Activated naive CD8-positive, alpha-beta T cell treated with anti-CD3 and anti-CD28 coated beads, Interleukin-2, amount 50 U/mL, for 24 hours (primary cell): ENCODE measurements around the gene EML6.
"Not testable (repeated sequence)": the region's sequence is repeated elsewhere in the genome, so short reads cannot be mapped to it uniquely, and the experiment has no call there.

Experiments
- ATAC-seq: fragments of 150-1000 bp; cut with Tn5 transposase; one replicate; pipeline ENCODE4 v1.10.0; 2021
- DNase-seq: peaks from one replicate; pipeline ENCODE4 v3.0.0; 2021
- H3K27ac Mint-ChIP-seq: one replicate; pipeline ENCODE4 v1.8.0; 2021; ENCODE audit warnings: mild to moderate bottlenecking, mixed read lengths
- H3K27me3 Mint-ChIP-seq: one replicate; pipeline ENCODE4 v1.8.0; 2021; ENCODE audit warnings: mixed read lengths
- H3K36me3 Mint-ChIP-seq: one replicate; pipeline ENCODE4 v1.8.0; 2021; ENCODE audit warnings: low read depth, mixed read lengths
- H3K4me1 Mint-ChIP-seq: one replicate; pipeline ENCODE4 v1.8.0; 2021; ENCODE audit warnings: mixed read lengths
- H3K4me3 Mint-ChIP-seq: one replicate; pipeline ENCODE4 v1.8.0; 2021; ENCODE audit warnings: mild to moderate bottlenecking, moderate library complexity, mixed read lengths
- H3K9me3 Mint-ChIP-seq: one replicate; pipeline ENCODE4 v1.8.0; 2021; ENCODE audit warnings: mixed read lengths

EML6 gene

GRCh38 chr2:54818226-54818625 lies 94.8 kb downstream of the EML6 start:
- DNase-seq (no peak), ATAC-seq (no peak)
- H3K4me3 Mint-ChIP-seq: no peak overlapping the region
- no peaks in the 10 kb centered on the region for H3K4me1 Mint-ChIP-seq
- H3K27ac Mint-ChIP-seq: no peak overlapping the region
- peaks cover 5% of the 10 kb centered on the region for H3K27me3 Mint-ChIP-seq
- H3K36me3 Mint-ChIP-seq: no peaks in the 10 kb centered on the region
- no peaks in the 10 kb centered on the region for H3K9me3 Mint-ChIP-seq

- no peaks in the 10 kb centered on the region for H3K9me3 Mint-ChIP-seq
- no peak overlapping the region for H3K4me3 Mint-ChIP-seq
- peaks cover 5% of the 10 kb centered on the region for H3K27me3 Mint-ChIP-seq
- no peaks in the 10 kb centered on the region for H3K36me3 Mint-ChIP-seq
- ATAC-seq (no peak), DNase-seq (no peak)
- no peaks in the 10 kb centered on the region for H3K4me1 Mint-ChIP-seq
- H3K27ac Mint-ChIP-seq: no peak overlapping the region
Measured at GRCh38 chr2:54820558-54820957, 97.1 kb downstream of the EML6 start.

- no peak for ATAC-seq
- no peak overlapping the region for H3K4me3 Mint-ChIP-seq
- H3K27me3 Mint-ChIP-seq: peaks cover 5% of the 10 kb centered on the region
- DNase-seq: no peak
- H3K36me3 Mint-ChIP-seq: no peaks in the 10 kb centered on the region
- H3K9me3 Mint-ChIP-seq: no peaks in the 10 kb centered on the region
- no peak overlapping the region for H3K27ac Mint-ChIP-seq
- H3K4me1 Mint-ChIP-seq: no peaks in the 10 kb centered on the region
Measured at GRCh38 chr2:54824567-54824966, 101.1 kb downstream of the EML6 start.

- Mint-ChIP-seq H3K4me1 (no peaks in the 10 kb centered on the region), H3K9me3 (no peaks in the 10 kb centered on the region), H3K27me3 (no peaks in the 10 kb centered on the region), H3K27ac (no peak overlapping the region), H3K4me3 (no peak overlapping the region), H3K36me3 (no peaks in the 10 kb centered on the region)
- ATAC-seq (no peak), DNase-seq (no peak)
Measured at GRCh38 chr2:54830546-54830945, 107.1 kb downstream of the EML6 start.

- Mint-ChIP-seq H3K27ac (no peak overlapping the region), H3K9me3 (no peaks in the 10 kb centered on the region), H3K36me3 (no peaks in the 10 kb centered on the region), H3K4me1 (no peaks in the 10 kb centered on the region), H3K27me3 (no peaks in the 10 kb centered on the region), H3K4me3 (no peak overlapping the region)
- no peak for DNase-seq
- ATAC-seq: no peak
Measured at GRCh38 chr2:54831480-54831879, 108.0 kb downstream of the EML6 start.

- no peak overlapping the region for H3K4me3 Mint-ChIP-seq
- no peaks in the 10 kb centered on the region for H3K9me3 Mint-ChIP-seq
- no peaks in the 10 kb centered on the region for H3K4me1 Mint-ChIP-seq
- no peaks in the 10 kb centered on the region for H3K27me3 Mint-ChIP-seq
- H3K36me3 Mint-ChIP-seq: no peaks in the 10 kb centered on the region
- no peak overlapping the region for H3K27ac Mint-ChIP-seq
- ATAC-seq: no peak
- DNase-seq: no peak
Measured at GRCh38 chr2:54834721-54835120, 111.3 kb downstream of the EML6 start.

- H3K27ac Mint-ChIP-seq: no peak overlapping the region
- no peak overlapping the region for H3K4me3 Mint-ChIP-seq
- DNase-seq (no peak), ATAC-seq (no peak)
- H3K4me1 Mint-ChIP-seq: no peaks in the 10 kb centered on the region
- no peaks in the 10 kb centered on the region for H3K36me3 Mint-ChIP-seq
- H3K27me3 Mint-ChIP-seq: no peaks in the 10 kb centered on the region
- H3K9me3 Mint-ChIP-seq: no peaks in the 10 kb centered on the region
Measured at GRCh38 chr2:54836477-54836876, 113.0 kb downstream of the EML6 start.

- ATAC-seq (peak; percentile 86), DNase-seq (peak; percentile 71)
- Mint-ChIP-seq H3K4me1 (no peaks in the 10 kb centered on the region), H3K4me3 (no peak overlapping the region), H3K27me3 (no peaks in the 10 kb centered on the region), H3K9me3 (no peaks in the 10 kb centered on the region), H3K36me3 (no peaks in the 10 kb centered on the region), H3K27ac (no peak overlapping the region)
Measured at GRCh38 chr2:54838585-54839035, 115.1 kb downstream of the EML6 start.

GRCh38 chr2:54839461-54840255 lies 116.2 kb downstream of the EML6 start:
- Mint-ChIP-seq H3K27ac (no peak overlapping the region), H3K36me3 (no peaks in the 10 kb centered on the region), H3K27me3 (no peaks in the 10 kb centered on the region), H3K4me3 (no peak overlapping the region), H3K9me3 (no peaks in the 10 kb centered on the region), H3K4me1 (no peaks in the 10 kb centered on the region)
- ATAC-seq (no peak), DNase-seq (no peak)

- DNase-seq: no peak
Measured at GRCh38 chr2:54840559-54841468, 117.4 kb downstream of the EML6 start.

GRCh38 chr2:54841500-54841899 lies 118.0 kb downstream of the EML6 start:
- not testable (repeated sequence) for H3K4me3 Mint-ChIP-seq, ATAC-seq, H3K9me3 Mint-ChIP-seq, DNase-seq, H3K27me3 Mint-ChIP-seq, H3K36me3 Mint-ChIP-seq, H3K4me1 Mint-ChIP-seq, H3K27ac Mint-ChIP-seq

More at GRCh38 chr2:54840559-54841468, 117.4 kb downstream of the EML6 start:
- Mint-ChIP-seq H3K27me3 (no peaks in the 10 kb centered on the region), H3K36me3 (no peaks in the 10 kb centered on the region), H3K27ac (no peak overlapping the region), H3K9me3 (no peaks in the 10 kb centered on the region), H3K4me1 (no peaks in the 10 kb centered on the region), H3K4me3 (no peak overlapping the region)
- ATAC-seq: no peak

- Mint-ChIP-seq H3K27ac (no peak overlapping the region), H3K9me3 (no peaks in the 10 kb centered on the region), H3K4me3 (no peak overlapping the region), H3K4me1 (no peaks in the 10 kb centered on the region), H3K27me3 (no peaks in the 10 kb centered on the region), H3K36me3 (no peaks in the 10 kb centered on the region)
- ATAC-seq (no peak), DNase-seq (no peak)
Measured at GRCh38 chr2:54845094-54845493, 121.6 kb downstream of the EML6 start.

- Mint-ChIP-seq H3K27ac (no peak overlapping the region), H3K4me1 (no peaks in the 10 kb centered on the region), H3K4me3 (no peak overlapping the region), H3K36me3 (no peaks in the 10 kb centered on the region), H3K27me3 (no peaks in the 10 kb centered on the region), H3K9me3 (no peaks in the 10 kb centered on the region)
- no peak for DNase-seq
- ATAC-seq: no peak
Measured at GRCh38 chr2:54845514-54845913, 122.1 kb downstream of the EML6 start.

- DNase-seq (no peak), ATAC-seq (no peak)
- H3K4me1 Mint-ChIP-seq: no peaks in the 10 kb centered on the region
- no peaks in the 10 kb centered on the region for H3K9me3 Mint-ChIP-seq
- H3K4me3 Mint-ChIP-seq: no peak overlapping the region
- H3K27ac Mint-ChIP-seq: no peak overlapping the region
- H3K27me3 Mint-ChIP-seq: no peaks in the 10 kb centered on the region
- no peaks in the 10 kb centered on the region for H3K36me3 Mint-ChIP-seq
Measured at GRCh38 chr2:54850171-54851122, 127.0 kb downstream of the EML6 start.
